ENCODE measurements around the gene CCDC142. TPM values are rescaled to one million over a fixed set of nuclear protein-coding genes. Genes with fewer than 3 reads are reported as not detected.

The CCDC142 gene
- total and polyA plus RNA-seq, 2 donors (not counting 1 experiment from before 2014, with no cell fraction given), result 13.0 to 61.6 TPM

- no peak for DNase-seq
- POLR2A ChIA-PET, result interaction anchor here (1.2 kb wide), 1 partner anchor 525 kb away, joined by 3 read pairs; no protein-coding TSS in a partner anchor
- CTCF ChIA-PET, result no interaction called here
These were observed 58.4 kb downstream of the CCDC142 start for GRCh38 chr2:74424139-74424992.

More at GRCh38 chr2:74424139-74424992, 58.4 kb downstream of the CCDC142 start:
- 97% methylated on average over 4 of the region's 5 CpGs for WGBS (ENCODE audit: insufficient coverage)
- Mint-ChIP-seq H3K4me1 (peaks cover 26% of the 10 kb centered on the region), H3K4me3 (no peak overlapping the region), H3K27ac (no peak overlapping the region), H3K9me3 (ENCODE audit: insufficient read depth) (no peaks in the 10 kb centered on the region), H3K27me3 (no peaks in the 10 kb centered on the region)
- no peaks in the 10 kb centered on the region for H3K9me3 ChIP-seq (ENCODE audit: control extremely low read depth in 1 of 3, control insufficient read depth in 2 of 3, insufficient read depth in 1 of 3, low read length in 2 of 3)
- H3K4me2 ChIP-seq (replicated peaks; ENCODE audit: low read depth, low read length, poor library complexity, severe bottlenecking), result no peak overlapping the region
- no peak overlapping the region for H2AFZ ChIP-seq (ENCODE audit: insufficient read depth, low read depth, low read length, poor library complexity, severe bottlenecking)
- no peaks in the 10 kb centered on the region for H4K20me1 ChIP-seq (ENCODE audit: control insufficient read depth, insufficient read depth, low read length, poor library complexity, severe bottlenecking)
- H3K79me2 ChIP-seq (ENCODE audit: control insufficient read depth, insufficient read depth, low read length), result no peaks in the 10 kb centered on the region
- H3K36me3 ChIP-seq (replicated peaks in 1 of 2; ENCODE audit: control extremely low read depth in 1 of 2, control insufficient read depth in 1 of 2, extremely low read depth in 1 of 2, insufficient read depth in 2 of 2, low read length in 1 of 2), result peaks cover 0 to 11% of the 10 kb centered on the region in 2 experiments
- TF ChIP-seq CTCF (IDR thresholded peaks at IDR 0.05), result no peak
- no peak for TF ChIP-seq EZH2 (IDR thresholded peaks at IDR 0.05; ENCODE audit: borderline replicate concordance, insufficient read depth, low read depth, low read length, poor library complexity, severe bottlenecking)
- no peak overlapping the region for H3K4me3 ChIP-seq (ENCODE audit: control extremely low read depth in 1 of 5, extremely low read depth in 1 of 5, insufficient read depth in 1 of 5, low read depth in 2 of 5, low read length in 4 of 5)
- no peak for ATAC-seq (ENCODE audit: low read depth)
- H3K4me1 ChIP-seq (ENCODE audit: control insufficient read depth in 2 of 2, insufficient read depth in 2 of 2, low read length in 2 of 2), result peaks cover 19 to 26% of the 10 kb centered on the region in 2 donors
- H3K9ac ChIP-seq (ENCODE audit: low read length), result no peak overlapping the region
- H3K27me3 ChIP-seq (replicated peaks in 1 of 4; ENCODE audit: control extremely low read depth in 1 of 4, control insufficient read depth in 3 of 4, insufficient read depth in 4 of 4, low read length in 3 of 4), result no peaks in the 10 kb centered on the region
- intact Hi-C loops (cut with micrococcal nuclease), result no loop called here
- no peak overlapping the region for H3K27ac ChIP-seq (ENCODE audit: low read length in 2 of 2)

Other genes with a start within 250 kb of the CCDC142 start
- 9.7 and 12.3 TPM in 2 replicates for gene SLC4A5, start 139.6 kb downstream of the CCDC142 start, total RNA-seq
- 2.7 and 3.3 TPM in 2 replicates for gene SLC4A5, start 139.6 kb downstream of the CCDC142 start, polyA plus RNA-seq
- gene DCTN1, start 102.7 kb downstream of the CCDC142 start, total RNA-seq, result 134 and 143 TPM in 2 replicates
- 45.6 and 46.7 TPM in 2 replicates for gene DCTN1, start 102.7 kb downstream of the CCDC142 start, polyA plus RNA-seq
- 8.6 and 9.1 TPM in 2 replicates for gene C2orf81, start 61.4 kb downstream of the CCDC142 start, total RNA-seq
- 2.5 and 5.4 TPM in 2 replicates for gene C2orf81, start 61.4 kb downstream of the CCDC142 start, polyA plus RNA-seq
- gene WDR54, start 61.3 kb downstream of the CCDC142 start, total RNA-seq, result 39.0 and 42.2 TPM in 2 replicates
- 36.5 and 52.8 TPM in 2 replicates for gene WDR54, start 61.3 kb downstream of the CCDC142 start, polyA plus RNA-seq
- 10.5 and 12.2 TPM in 2 replicates for gene RTKN, start 41.1 kb downstream of the CCDC142 start, total RNA-seq
- gene RTKN, start 41.1 kb downstream of the CCDC142 start, polyA plus RNA-seq, result 5.1 TPM in 2 replicates
- gene INO80B, start 27.9 kb downstream of the CCDC142 start, total RNA-seq, result 77.5 and 78.6 TPM in 2 replicates
- gene INO80B, start 27.9 kb downstream of the CCDC142 start, polyA plus RNA-seq, result 30.4 and 38.3 TPM in 2 replicates
- 91.5 and 98.4 TPM in 2 replicates for gene WBP1, start 24.6 kb downstream of the CCDC142 start, total RNA-seq
- 159 and 207 TPM in 2 replicates for gene WBP1, start 24.6 kb downstream of the CCDC142 start, polyA plus RNA-seq
- 87.8 and 88.2 TPM in 2 replicates for gene MOGS, start 17.6 kb downstream of the CCDC142 start, total RNA-seq
- 61.6 and 103 TPM in 2 replicates for gene MOGS, start 17.6 kb downstream of the CCDC142 start, polyA plus RNA-seq
- 61.5 and 70.0 TPM in 2 replicates for gene MRPL53, start 10.3 kb downstream of the CCDC142 start, total RNA-seq
- gene MRPL53, start 10.3 kb downstream of the CCDC142 start, polyA plus RNA-seq, result 32.9 and 59.3 TPM in 2 replicates
- 69.4 and 72.3 TPM in 2 replicates for gene TTC31, start 83 bp upstream of the CCDC142 start, total RNA-seq
- gene TTC31, start 83 bp upstream of the CCDC142 start, polyA plus RNA-seq, result 50.3 and 68.5 TPM in 2 replicates
- gene LBX2, start 16.6 kb upstream of the CCDC142 start, total RNA-seq, result 0.97 and 2.0 TPM in 2 replicates
- 1.1 TPM in 1 of 2 replicates, not detected in the other for gene LBX2, start 16.6 kb upstream of the CCDC142 start, polyA plus RNA-seq
- 34.3 and 40.1 TPM in 2 replicates for gene PCGF1, start 24.7 kb upstream of the CCDC142 start, total RNA-seq
- gene PCGF1, start 24.7 kb upstream of the CCDC142 start, polyA plus RNA-seq, result 21.9 and 30.0 TPM in 2 replicates
- 0.19 TPM in 1 of 2 replicates, not detected in the other for gene TLX2, start 31.5 kb upstream of the CCDC142 start, total RNA-seq
- 0.06 TPM in 1 of 2 replicates, not detected in the other for gene TLX2, start 31.5 kb upstream of the CCDC142 start, polyA plus RNA-seq
- gene DQX1, start 43.2 kb upstream of the CCDC142 start, total RNA-seq, result 0.57 and 0.87 TPM in 2 replicates
- 0.46 and 1.1 TPM in 2 replicates for gene DQX1, start 43.2 kb upstream of the CCDC142 start, polyA plus RNA-seq
- gene AUP1, start 46.7 kb upstream of the CCDC142 start, total RNA-seq, result 190 and 201 TPM in 2 replicates
- gene AUP1, start 46.7 kb upstream of the CCDC142 start, polyA plus RNA-seq, result 525 and 574 TPM in 2 replicates
- gene HTRA2, start 46.9 kb upstream of the CCDC142 start, total RNA-seq, result 52.2 and 52.8 TPM in 2 replicates
- gene HTRA2, start 46.9 kb upstream of the CCDC142 start, polyA plus RNA-seq, result 111 and 112 TPM in 2 replicates
- gene LOXL3, start 70.9 kb upstream of the CCDC142 start, total RNA-seq, result 0.66 and 1.2 TPM in 2 replicates
- gene LOXL3, start 70.9 kb upstream of the CCDC142 start, polyA plus RNA-seq, result 0.97 and 1.2 TPM in 2 replicates
- gene DOK1, start 71.7 kb upstream of the CCDC142 start, total RNA-seq, result 41.4 and 46.5 TPM in 2 replicates
- 23.1 and 29.1 TPM in 2 replicates for gene DOK1, start 71.7 kb upstream of the CCDC142 start, polyA plus RNA-seq
- gene M1AP, start 165.3 kb upstream of the CCDC142 start, total RNA-seq, result not detected in 2 replicates
- 0.15 TPM in 1 of 2 replicates, not detected in the other for gene M1AP, start 165.3 kb upstream of the CCDC142 start, polyA plus RNA-seq
- gene SEMA4F, start 171.2 kb upstream of the CCDC142 start, total RNA-seq, result 18.9 and 19.3 TPM in 2 replicates
- 4.5 and 5.4 TPM in 2 replicates for gene SEMA4F, start 171.2 kb upstream of the CCDC142 start, polyA plus RNA-seq